Suprapubic skin (tissue), 4 donors: ENCODE results near the gene MOCS1. TPM values are rescaled to one million over a fixed set of nuclear protein-coding genes. Genes with fewer than 3 reads are reported as not detected.

Experiments used
- DNase-seq, 2 donors: peaks; one replicate each; pipeline ENCODE4 v3.0.0-alpha.2; 2019; ENCODE audit warnings: low spot score in 2 of 2
- H3K27ac ChIP-seq: fragments of 200-600 bp; sonication (generic); one replicate; pipeline ENCODE4 v1.5.1; 2019
- H3K27me3 ChIP-seq: fragments of 200-600 bp; sonication (generic); one replicate; pipeline ENCODE4 v1.5.1; 2019
- H3K36me3 ChIP-seq: fragments of 200-600 bp; sonication (generic); one replicate; pipeline ENCODE4 v1.5.1; 2019
- H3K4me1 ChIP-seq: fragments of 200-600 bp; sonication (generic); one replicate; pipeline ENCODE4 v1.5.1; 2019
- H3K4me3 ChIP-seq: fragments of 200-600 bp; sonication (generic); one replicate; pipeline ENCODE4 v1.5.1; 2019; ENCODE audit warnings: mild to moderate bottlenecking
- H3K9me3 ChIP-seq: fragments of 200-600 bp; sonication (generic); one replicate; pipeline ENCODE4 v1.5.1; 2019
- EP300 ChIP-seq: sonication (generic); formaldehyde crosslinking; IDR thresholded peaks from one replicate; pipeline ENCODE4 v1.6.1; 2017; ENCODE audit warnings: antibody characterized with exemption
- POLR2A ChIP-seq, 2 donors: fragments of 450-650 bp; IDR thresholded peaks; one replicate each; pipeline ENCODE4 v1.6.1; 2017; ENCODE audit warnings: antibody characterized with exemption in 2 of 2, mild to moderate bottlenecking in 2 of 2, moderate library complexity in 2 of 2
- POLR2AphosphoS5 ChIP-seq, 3 donors: sonication (generic); formaldehyde crosslinking; IDR thresholded peaks; one replicate each; pipeline ENCODE4 v1.6.1; 2017; ENCODE audit warnings: antibody characterized with exemption in 3 of 3
- WGBS: methylation state at CpG from one replicate; pipeline ENCODE4 v1.1.5; 2018; 5-methylcytosine and 5-hydroxymethylcytosine counted together
- total RNA-seq, 4 donors: library from RNA; depleted of rRNA; stranded (reverse); fragments of >200 nt; gene quantifications; one replicate each; pipeline ENCODE4 v1.1.0, GENCODE V29; 2016
- TF ChIP-seq, protein P1 (sequence below), 2 donors: fragments of 200-600 bp in 1 of 2; fragments of 450-650 bp in 1 of 2; sonication (generic) in 1 of 2; IDR thresholded peaks; one replicate each; pipeline ENCODE4 v1.5.1; 2016 to 2019; ENCODE audit warnings: antibody characterized with exemption in 2 of 2, mild to moderate bottlenecking in 1 of 2, moderate library complexity in 1 of 2

Gene MOCS1
- total RNA-seq, 4 donors from 2014 or later: 4.2 to 13.8 (median 10.2) TPM

GRCh38 chr6:39953076-39953618 is 18.9 kb upstream of the MOCS1 start:
- H3K27me3 ChIP-seq: no peaks in the 10 kb centered on the region
- H3K9me3 ChIP-seq: no peaks in the 10 kb centered on the region
- H3K36me3 ChIP-seq: no peaks in the 10 kb centered on the region
- DNase-seq: no peak
- WGBS: 74% methylated on average over 2 of the region's 2 CpGs
- no peak overlapping the region for H3K4me3 ChIP-seq
- no peak overlapping the region for H3K27ac ChIP-seq
- H3K4me1 ChIP-seq: peaks cover 8% of the 10 kb centered on the region
- TF ChIP-seq, protein P1, sequence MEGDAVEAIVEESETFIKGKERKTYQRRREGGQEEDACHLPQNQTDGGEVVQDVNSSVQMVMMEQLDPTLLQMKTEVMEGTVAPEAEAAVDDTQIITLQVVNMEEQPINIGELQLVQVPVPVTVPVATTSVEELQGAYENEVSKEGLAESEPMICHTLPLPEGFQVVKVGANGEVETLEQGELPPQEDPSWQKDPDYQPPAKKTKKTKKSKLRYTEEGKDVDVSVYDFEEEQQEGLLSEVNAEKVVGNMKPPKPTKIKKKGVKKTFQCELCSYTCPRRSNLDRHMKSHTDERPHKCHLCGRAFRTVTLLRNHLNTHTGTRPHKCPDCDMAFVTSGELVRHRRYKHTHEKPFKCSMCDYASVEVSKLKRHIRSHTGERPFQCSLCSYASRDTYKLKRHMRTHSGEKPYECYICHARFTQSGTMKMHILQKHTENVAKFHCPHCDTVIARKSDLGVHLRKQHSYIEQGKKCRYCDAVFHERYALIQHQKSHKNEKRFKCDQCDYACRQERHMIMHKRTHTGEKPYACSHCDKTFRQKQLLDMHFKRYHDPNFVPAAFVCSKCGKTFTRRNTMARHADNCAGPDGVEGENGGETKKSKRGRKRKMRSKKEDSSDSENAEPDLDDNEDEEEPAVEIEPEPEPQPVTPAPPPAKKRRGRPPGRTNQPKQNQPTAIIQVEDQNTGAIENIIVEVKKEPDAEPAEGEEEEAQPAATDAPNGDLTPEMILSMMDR (IDR thresholded peaks at IDR 0.05): no peak
- TF ChIP-seq EP300 (no peak), POLR2A (IDR thresholded peaks at IDR 0.05) (no peak), POLR2AphosphoS5 (IDR thresholded peaks at IDR 0.05) (no peak)

- DNase-seq: no peak
- Histone ChIP-seq H3K36me3 (no peaks in the 10 kb centered on the region), H3K4me3 (no peak overlapping the region), H3K4me1 (peaks cover 8% of the 10 kb centered on the region), H3K27ac (peak overlapping the region; percentile 59), H3K27me3 (no peaks in the 10 kb centered on the region), H3K9me3 (no peaks in the 10 kb centered on the region)
- TF ChIP-seq, protein P1 (IDR thresholded peaks at IDR 0.05): no peak
- 63% methylated on average over 4 of the region's 4 CpGs for WGBS
Observed at GRCh38 chr6:39952167-39952566, 17.9 kb upstream of the MOCS1 start.

GRCh38 chr6:39951716-39952115 is 17.5 kb upstream of the MOCS1 start:
- peak overlapping the region; percentile 59 for H3K27ac ChIP-seq
- H3K27me3 ChIP-seq: no peaks in the 10 kb centered on the region
- TF ChIP-seq POLR2A (IDR thresholded peaks at IDR 0.05): no peak
- TF ChIP-seq POLR2AphosphoS5 (IDR thresholded peaks at IDR 0.05): no peak
- TF ChIP-seq EP300: no peak
- TF ChIP-seq, protein P1 (IDR thresholded peaks at IDR 0.05): no peak
- no peaks in the 10 kb centered on the region for H3K9me3 ChIP-seq
- no peak for DNase-seq
- 68% methylated on average over 1 of the region's 1 CpG for WGBS
- peaks cover 8% of the 10 kb centered on the region for H3K4me1 ChIP-seq
- no peaks in the 10 kb centered on the region for H3K36me3 ChIP-seq
- H3K4me3 ChIP-seq: no peak overlapping the region

DNA sequence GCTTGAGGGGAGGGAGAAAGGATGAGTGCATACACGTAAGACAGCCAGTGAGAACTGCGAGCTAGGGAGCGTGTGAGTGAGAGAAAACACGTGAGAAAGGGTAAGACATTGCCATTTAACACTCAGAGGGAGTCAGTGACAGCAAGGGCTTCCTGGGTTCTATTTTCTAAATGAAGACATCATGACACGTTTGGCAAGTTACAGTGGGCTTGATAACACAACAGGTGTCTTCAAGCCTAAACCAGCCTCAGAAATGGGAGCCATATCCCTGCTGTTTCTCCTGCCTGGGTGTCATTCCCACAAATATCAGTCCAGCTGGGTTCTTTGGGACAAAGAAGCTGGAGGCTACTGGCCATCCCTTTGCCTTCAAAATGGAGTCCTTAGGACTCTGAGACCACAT is 16.9 kb upstream of the MOCS1 start:
- Histone ChIP-seq H3K9me3 (no peaks in the 10 kb centered on the region), H3K27ac (peak overlapping the region; percentile 59), H3K4me1 (peaks cover 8% of the 10 kb centered on the region), H3K27me3 (no peaks in the 10 kb centered on the region), H3K36me3 (no peaks in the 10 kb centered on the region), H3K4me3 (no peak overlapping the region)
- no peak for DNase-seq
- TF ChIP-seq, protein P1 (IDR thresholded peaks at IDR 0.05): no peak
- TF ChIP-seq EP300 (no peak), POLR2AphosphoS5 (IDR thresholded peaks at IDR 0.05) (no peak), POLR2A (IDR thresholded peaks at IDR 0.05) (no peak)
- WGBS: 86% methylated on average over 5 of the region's 5 CpGs

- no peaks in the 10 kb centered on the region for H3K36me3 ChIP-seq
- TF ChIP-seq, protein P1 (IDR thresholded peaks at IDR 0.05): no peak
- TF ChIP-seq POLR2A (IDR thresholded peaks at IDR 0.05) (no peak), EP300 (no peak), POLR2AphosphoS5 (IDR thresholded peaks at IDR 0.05) (no peak)
- no peak overlapping the region for H3K27ac ChIP-seq
Observed at GRCh38 chr6:39950125-39950720, 16.0 kb upstream of the MOCS1 start.

More at GRCh38 chr6:39950125-39950720, 16.0 kb upstream of the MOCS1 start:
- DNase-seq: no peak
- Histone ChIP-seq H3K4me3 (no peak overlapping the region), H3K4me1 (peaks cover 13% of the 10 kb centered on the region), H3K27me3 (no peaks in the 10 kb centered on the region), H3K9me3 (no peaks in the 10 kb centered on the region)
